Retina (tissue), 1 donor: ENCODE data around the gene DDX31.

Experiments
- DNase-seq: peaks from one replicate; pipeline ENCODE4 v3.0.0-alpha.2; 2016

Gene DDX31

DNA sequence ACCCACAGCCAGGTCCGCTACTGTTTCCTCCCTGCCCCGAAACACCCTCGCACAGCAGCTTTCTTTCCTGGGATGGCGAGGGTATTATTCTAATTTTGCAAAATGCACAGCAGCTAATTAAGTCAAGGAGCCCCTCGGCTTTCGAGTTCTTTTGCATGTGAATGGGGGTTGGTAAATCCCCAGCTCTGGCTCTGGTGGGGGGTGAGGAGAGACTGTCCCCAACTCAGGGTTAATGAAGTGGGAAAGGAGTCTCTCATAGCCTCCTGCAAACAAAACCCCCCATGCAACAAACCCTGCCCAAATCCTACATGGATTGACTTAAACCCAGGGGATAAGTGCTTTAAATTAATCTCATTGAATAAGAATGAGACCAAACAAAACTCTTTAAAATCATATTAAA is 78.5 kb downstream of the DDX31 start:
- DNase-seq = no peak

DNA sequence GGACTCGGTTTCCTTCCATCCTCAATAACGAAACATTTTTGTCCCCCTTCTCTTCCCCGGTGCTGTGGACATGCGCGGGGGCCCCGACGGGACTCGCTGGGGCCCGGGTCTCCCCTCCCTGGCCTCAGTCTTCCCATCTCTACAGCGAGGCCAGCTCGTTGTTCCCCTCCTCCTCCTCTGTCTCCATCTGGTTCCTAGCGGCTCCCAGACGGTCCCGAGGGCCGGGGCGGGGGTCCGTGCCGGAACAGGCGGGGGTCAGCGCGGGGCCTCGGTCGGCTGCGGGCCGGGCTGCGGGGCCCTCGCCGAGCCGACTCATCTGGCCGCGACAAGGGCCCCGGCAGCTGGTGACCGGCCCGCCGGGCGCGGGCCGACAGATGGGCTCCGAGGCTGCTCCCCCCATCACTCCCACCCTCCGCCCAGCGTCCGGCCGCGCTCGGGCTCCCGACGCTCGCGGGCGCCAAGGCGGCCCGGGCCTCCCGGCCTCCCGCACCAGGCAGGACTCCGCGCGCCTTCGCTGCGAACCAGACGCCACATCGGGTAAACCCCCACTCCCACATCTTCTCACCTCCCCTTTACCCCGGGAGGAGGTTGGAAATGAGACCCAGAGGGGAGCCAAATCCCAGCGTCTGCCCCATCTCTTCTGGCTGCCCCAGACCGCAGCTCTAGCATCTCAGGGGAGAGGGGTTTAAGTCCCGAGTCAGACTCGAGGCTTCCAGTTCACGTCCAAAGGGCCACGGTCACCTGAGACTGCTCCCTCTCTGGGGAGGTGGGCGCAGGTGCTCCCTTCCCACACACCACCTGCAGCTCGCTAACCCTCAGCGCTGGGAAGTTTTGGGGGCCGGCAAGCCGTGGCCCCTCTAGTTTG is 79.2 kb downstream of the DDX31 start:
- DNase-seq = peak; percentile 64

DNA sequence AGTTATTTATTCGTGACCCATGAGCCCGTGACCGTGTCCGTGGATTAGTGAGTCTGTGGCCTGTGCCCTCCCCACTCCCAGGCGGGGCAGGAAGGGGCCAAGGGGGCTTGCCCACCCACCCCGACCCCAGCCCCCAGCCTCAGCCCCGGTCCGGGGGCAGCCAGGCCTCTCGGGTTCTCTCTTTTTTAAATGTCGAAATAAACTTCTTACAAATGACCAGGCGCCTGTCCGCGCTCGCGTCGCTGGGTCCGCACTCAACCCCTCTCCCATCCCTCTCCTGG is 79.8 kb downstream of the DDX31 start:
- DNase-seq = no peak

DNA sequence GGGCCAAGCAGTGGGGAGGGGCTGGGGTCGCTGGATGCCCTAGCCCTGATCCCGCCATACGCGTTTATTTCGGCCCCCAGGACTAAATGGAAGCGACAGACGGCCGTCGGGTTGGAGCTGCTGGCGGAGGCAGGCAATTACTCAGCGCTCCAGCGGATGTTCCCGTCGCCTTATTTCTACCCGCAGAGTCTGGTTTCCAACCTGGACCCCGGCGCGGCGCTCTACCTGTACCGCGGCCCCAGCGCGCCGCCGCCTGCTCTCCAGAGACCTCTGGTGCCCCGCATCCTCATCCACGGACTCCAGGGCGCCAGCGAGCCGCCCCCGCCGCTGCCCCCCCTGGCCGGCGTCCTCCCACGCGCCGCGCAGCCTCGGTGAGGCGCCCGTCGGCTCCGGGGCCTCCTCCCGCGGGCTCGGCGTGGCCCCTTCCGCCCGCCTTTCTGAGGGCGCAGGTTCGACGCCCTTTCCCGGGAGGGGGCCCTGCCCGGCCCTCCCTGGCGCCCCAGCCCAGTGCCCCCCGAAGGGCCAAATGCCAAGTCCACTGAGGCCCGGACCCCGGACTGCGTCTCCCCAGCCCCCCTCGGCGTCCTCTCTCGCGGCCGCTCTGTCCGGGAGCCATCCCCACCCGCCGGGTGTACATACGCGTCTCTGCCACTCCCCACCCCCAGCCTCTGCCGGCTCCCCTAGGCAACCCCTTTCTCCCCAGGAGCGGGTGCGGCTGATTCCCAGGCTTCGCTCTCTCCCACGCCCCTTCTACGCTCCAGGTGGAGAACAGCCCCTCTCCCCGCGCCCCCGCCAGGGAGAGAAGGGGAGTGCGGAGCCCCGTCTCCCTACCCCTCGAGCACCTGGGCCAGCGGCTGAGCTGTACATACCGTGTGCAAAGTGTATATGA is 80.4 kb downstream of the DDX31 start:
- DNase-seq = peak; percentile 17

DNA sequence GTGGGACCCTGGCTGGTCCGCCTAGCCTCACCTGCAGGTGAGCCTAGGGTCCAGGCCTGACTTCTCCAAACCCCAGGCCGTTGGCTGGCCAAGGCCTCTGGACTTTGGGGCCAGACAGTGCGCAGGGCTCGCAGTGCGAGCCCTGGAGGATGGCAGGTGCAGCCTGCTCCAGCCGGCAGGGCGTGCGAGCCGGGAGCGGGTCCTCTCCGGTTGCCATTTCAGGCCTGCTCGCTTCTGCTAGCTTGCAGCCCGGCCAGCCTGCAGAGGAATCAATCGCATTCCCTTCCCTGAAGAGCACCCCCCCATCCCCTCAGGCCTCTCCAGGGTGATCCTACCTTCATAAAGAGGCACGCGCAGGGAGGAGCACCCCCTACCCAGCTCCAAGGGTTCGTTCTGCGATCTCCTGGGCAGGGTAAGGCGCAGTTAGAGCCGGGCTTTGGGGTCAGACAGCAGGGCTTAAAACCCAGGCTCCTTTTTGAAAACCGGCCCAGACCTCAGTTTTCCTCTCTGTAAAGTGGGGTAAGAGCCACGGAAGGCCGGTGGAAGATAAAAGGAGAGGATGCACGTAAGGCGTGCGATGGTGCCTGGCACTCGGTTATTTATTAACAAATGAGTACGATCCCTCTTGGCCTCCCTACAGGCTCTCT is 81.2 kb downstream of the DDX31 start:
- DNase-seq = peak; percentile 38

DNA sequence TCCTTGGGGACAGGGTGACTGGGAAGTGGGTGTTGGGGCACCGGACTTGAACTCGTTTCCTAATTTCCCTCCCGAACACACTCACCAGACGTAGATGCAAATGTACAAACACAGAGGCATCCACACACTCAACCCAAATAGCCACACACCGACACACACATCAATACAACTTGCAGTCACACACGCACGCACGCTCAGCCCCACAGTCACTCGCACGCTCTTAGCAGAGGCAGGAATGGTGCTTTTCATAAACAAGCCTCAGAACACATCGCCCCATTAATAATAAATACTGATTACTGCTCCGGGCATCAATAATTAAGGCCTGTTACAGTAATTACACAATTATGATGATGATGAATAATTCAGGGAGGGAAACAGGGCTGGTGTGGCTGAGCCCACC is 81.7 kb downstream of the DDX31 start:
- peak; percentile 59 for DNase-seq

DNA sequence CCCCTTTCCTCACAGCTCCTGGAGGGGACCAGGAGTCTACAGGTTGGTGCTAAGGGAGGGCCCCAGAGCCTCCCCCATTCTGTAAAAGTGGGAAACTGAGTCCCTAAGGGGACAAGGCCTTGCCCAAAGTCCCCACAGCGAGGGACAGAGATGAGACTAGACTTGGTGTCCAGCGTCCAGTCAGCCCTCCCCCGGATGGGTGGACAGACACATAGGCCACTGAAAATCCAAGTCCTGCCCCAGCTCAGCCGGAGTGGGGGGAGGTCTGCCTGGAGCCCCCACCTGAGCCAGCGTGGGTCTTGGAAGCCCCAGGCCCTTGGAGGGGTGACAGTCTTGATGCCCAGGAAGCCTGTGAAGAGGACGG is 82.2 kb downstream of the DDX31 start:
- DNase-seq = no peak

DNA sequence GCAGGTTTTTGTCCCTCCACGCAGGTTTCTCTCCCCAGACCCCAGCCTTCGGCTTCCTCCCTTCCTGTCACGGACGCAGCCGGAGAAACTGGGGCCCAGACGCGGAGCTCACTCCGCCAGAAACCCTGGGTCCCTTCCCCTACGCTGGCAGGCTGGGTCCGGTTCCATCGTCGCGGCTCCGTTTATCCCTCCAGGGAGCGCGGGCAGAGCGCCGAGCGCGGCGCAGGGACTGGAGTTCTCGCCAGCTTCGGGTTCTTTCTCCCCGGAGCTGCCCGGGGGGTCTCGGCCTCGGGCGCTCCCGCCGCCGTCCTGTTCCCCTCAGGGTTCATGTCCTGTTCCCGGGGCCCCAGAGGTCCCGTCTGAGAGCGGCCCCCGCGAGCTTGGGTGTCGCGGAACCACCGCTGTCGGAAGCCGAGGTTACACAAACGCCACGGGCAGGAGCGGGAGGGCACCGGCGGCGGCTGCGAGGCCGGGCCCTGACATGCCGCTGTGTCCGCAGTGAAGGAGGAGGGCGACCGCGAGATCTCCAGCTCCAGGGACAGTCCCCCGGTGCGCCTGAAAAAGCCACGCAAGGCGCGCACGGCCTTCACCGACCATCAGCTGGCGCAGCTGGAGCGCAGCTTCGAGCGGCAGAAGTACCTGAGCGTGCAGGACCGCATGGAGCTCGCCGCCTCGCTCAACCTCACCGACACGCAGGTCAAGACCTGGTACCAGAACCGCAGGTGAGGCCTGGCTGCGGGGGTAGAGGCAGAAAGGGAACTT is 82.8 kb downstream of the DDX31 start:
- peak; percentile 79 for DNase-seq

DNA sequence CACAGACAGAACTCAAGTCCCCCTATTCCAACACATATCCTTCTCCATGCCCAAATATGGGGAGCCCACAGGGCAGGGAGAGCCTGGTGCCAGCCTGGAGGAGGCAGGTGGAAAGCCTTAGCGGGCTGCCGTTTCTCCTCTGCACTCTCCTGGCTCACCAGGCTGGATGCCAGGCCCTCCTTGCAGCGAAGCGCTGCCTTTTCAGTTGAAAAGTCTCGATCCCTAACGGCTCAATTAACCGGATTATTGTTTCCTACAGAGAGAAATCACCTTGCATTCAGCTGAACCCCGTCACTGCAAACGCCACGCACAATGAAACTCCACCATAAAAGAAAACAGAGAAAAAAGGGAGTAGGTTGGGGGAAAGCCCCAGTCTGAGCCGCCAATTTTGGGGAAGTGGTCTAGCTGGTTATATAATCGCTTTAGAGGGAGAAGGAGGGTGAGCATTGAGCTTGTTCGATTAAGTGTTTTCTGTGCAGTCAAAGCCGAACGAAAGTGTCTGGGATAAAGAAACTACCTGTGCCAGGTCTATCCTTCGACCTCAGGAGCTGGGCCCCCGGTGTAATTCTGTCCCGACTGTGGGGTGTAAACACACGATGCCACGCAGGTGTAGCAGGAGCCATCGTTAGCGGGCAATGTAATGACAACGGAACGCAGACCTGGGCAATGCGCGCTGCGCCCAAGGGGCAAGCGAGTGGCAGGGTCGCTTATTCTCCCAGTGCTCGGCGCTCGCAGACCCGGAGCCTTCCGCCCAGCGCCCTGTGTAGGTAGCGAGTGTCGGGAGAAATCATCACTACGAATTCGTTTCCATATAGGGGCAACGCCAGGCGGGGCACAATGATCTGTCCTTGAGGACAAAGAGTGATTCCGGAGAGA is 83.6 kb downstream of the DDX31 start:
- no peak for DNase-seq

GRCh38 chr9:132584601-132585560 is 84.9 kb downstream of the DDX31 start:
- DNase-seq = peak; percentile 70

- peak; percentile 36 for DNase-seq
These were observed 86.0 kb downstream of the DDX31 start for GRCh38 chr9:132583584-132584304.

DNA sequence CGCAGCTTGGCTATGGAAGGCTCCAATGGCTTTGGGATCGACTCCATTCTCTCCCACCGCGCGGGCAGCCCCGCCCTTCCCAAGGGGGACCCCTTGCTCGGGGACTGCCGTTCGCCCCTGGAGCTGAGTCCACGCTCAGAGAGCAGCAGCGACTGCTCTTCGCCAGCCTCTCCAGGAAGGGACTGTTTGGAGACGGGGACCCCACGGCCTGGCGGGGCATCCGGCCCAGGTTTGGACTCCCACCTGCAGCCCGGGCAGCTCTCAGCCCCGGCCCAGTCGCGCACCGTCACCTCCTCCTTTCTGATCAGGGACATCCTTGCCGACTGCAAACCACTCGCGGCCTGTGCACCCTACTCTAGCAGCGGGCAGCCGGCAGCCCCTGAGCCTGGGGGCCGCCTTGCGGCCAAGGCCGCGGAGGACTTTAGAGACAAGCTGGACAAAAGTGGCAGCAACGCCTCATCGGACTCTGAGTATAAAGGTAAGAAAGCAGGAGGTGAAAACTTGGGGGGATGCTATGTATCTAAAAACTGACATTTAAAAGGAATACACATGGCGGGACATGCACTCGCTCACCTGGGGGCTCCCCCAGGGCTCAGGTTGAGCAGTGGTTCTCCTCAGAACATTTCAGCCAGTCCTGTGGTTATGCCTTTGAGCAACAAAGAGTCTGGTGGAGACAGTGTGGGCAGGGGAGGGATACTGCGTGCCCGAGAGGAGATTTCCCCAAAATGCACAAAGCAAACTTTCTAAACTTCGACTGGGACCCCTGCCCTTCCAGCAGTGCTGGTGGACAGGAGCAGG is 86.8 kb downstream of the DDX31 start:
- peak; percentile 51 for DNase-seq

DNA sequence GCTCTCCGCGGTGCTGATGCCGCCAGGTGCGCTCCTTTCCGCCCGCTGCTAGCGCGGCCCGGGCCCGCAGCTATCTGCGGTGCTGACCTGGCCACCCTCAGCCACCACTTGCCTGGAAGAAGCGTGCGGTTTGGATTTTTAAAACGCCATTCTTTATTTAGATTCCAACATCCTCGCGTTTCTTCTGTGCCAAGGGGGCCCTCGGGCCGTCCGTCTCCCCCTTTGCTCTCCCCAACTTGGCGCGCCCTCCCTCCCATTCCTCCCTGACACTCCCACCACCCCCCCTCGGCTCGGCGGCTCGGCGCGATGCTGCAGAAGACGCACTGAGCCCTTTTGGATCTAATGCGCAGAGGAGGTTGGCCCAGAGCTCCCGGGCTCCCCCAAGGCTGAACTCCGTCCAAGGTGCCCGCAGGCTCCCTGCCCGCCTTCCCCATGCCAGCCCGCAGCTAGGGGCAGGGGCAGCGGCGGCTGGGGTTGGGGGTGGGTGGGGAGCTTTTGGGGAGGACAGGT is 87.5 kb downstream of the DDX31 start, which contains the start of gene BARHL1:
Gene BARHL1 (plus strand): TSS at position 331 of the 510 bp plus-strand sequence. CDS start 192 bp downstream, outside the sequence.
- no peak for DNase-seq

- DNase-seq = no peak
These were observed 90.4 kb downstream of the DDX31 start for GRCh38 chr9:132579427-132579798.

DNA sequence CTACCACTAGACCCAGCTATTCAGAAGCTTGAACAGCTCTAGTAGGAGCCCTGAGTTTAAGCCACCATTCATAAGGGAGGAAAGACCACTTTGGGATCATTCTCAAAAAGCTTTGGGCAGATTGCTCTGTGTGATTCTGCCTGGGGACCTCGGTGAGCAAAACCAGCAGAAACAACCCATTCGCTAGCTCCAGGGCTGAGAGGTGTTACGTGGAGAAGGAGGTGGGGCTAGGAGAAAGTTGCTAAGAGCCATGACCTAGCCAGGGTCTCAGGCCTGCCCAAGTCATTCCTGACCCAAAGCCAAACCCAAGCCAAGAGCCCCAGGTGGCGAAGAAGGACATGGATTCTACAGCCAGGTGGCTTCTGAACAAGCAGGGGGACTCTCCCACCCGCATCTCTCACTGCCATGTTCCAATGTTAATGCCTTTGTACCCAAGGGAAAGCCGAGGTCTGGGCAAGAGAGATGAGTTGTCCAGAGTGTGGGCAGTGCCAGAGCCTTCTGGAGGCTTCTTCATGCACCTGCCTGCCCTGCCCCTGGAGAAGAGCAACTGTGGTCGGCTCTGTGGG is 91.3 kb downstream of the DDX31 start:
- DNase-seq = no peak

- no peak for DNase-seq
These were observed 92.7 kb downstream of the DDX31 start for GRCh38 chr9:132577119-132577518.

- DNase-seq = no peak
These were observed 94.0 kb downstream of the DDX31 start for GRCh38 chr9:132575811-132576210.

GRCh38 chr9:132575005-132575609 is 94.7 kb downstream of the DDX31 start:
- peak; percentile 92 for DNase-seq
